ENCODE measurements around the gene CTAG1B.
"Not testable (repeated sequence)": the region's sequence is repeated elsewhere in the genome, so short reads cannot be mapped to it uniquely, and the experiment has no call there.

DNA sequence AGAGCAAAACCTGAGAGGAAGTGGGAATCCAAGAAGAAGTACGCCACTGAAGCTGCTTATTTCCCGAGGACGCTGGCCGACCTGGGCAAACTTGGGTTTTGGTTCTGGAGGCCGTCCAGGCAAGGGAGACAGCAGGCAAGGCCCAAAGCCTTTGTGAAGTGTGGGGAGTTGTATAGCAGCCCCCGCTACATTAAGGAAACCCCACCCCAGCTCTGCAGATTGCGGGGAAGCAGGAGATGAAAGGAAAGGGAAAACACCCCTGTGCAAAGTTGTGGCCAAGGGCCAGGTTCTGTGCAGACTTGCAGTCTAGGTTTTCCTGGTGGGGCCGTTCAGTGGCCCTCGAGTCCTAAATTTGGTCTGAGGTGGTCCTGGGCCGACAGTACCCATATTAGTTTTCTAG lies 46.0 kb downstream of the CTAG1B start:
- TF ChIP-seq POLR2A, TAF1, SPI1, POLR2AphosphoS5 (IDR thresholded peaks at IDR 0.05; ENCODE audit: low read depth, low read length): not testable (repeated sequence)

All from GM12891 (cell line).